Measurements from ENCODE around the gene HEMK1. TPM values are rescaled to one million over a fixed set of nuclear protein-coding genes. Genes with fewer than 3 reads are reported as not detected.
A peak's percentile ranks its signal among the peaks of the same experiment; 100 is the strongest.

Gene HEMK1
- total RNA-seq, 1 experiment from 2014 or later = 22.2 TPM

GRCh38 chr3:50625231-50626182 is 56.2 kb downstream of the HEMK1 start:
- H4K20me1 ChIP-seq (ENCODE audit: low read length) = no peaks in the 10 kb centered on the region
- no peaks in the 10 kb centered on the region for H3K9me2 ChIP-seq (replicated peaks; ENCODE audit: low read length)
- H3K27ac ChIP-seq (ENCODE audit: low read length) = peak overlapping the region; percentile 6; the same call in 1 of the 2 replicates
- no TSS peak for BruUV-seq (replicated peaks)
- H2AFZ ChIP-seq (ENCODE audit: low read length) = no peak overlapping the region
- peaks cover 92% of the 10 kb centered on the region for H3K4me1 ChIP-seq (ENCODE audit: insufficient read depth, low read length)
- no peaks in the 10 kb centered on the region for H3K9me3 ChIP-seq (ENCODE audit: low read length)
- TF ChIP-seq EZH2 (IDR thresholded peaks at IDR 0.05; ENCODE audit: low read length, unreplicated experiment) = no peak
- TF ChIP-seq EZH2phosphoT487 (IDR thresholded peaks at IDR 0.05; ENCODE audit: borderline replicate concordance, low read length) = no peak
- TF ChIP-seq CTCF (conservative IDR thresholded peaks at IDR 0.05; ENCODE audit: low read depth, low read length) = no peak
- CTCF ChIA-PET = interaction anchor here (0.5 to 0.7 kb wide), 2 partner anchors 27 to 475 kb away, joined by 3 read pairs; no protein-coding TSS in a partner anchor
- peaks cover 22% of the 10 kb centered on the region for H3K36me3 ChIP-seq (ENCODE audit: low read depth, low read length)
- POLR2A ChIA-PET (ENCODE audit: unreplicated experiment) = no interaction called here
- H3K4me3 ChIP-seq (ENCODE audit: low read length) = no peak overlapping the region
- intact Hi-C loops (cut with micrococcal nuclease) = no loop called here
- H3F3A ChIP-seq (ENCODE audit: low read length, unreplicated experiment) = no peaks in the 10 kb centered on the region
- peak overlapping the region; percentile 52 for H3K4me2 ChIP-seq (ENCODE audit: low read length)
- no peak for ATAC-seq
- no peak for DNase-seq
- peaks cover 95% of the 10 kb centered on the region for H3K79me2 ChIP-seq (ENCODE audit: low read length)
- H3K27me3 ChIP-seq (ENCODE audit: low read length) = no peaks in the 10 kb centered on the region
- H3K9ac ChIP-seq (ENCODE audit: low read length) = no peak overlapping the region

GRCh38 chr3:50626401-50626800 is 57.1 kb downstream of the HEMK1 start:
- Histone ChIP-seq H3K36me3 (ENCODE audit: low read depth, low read length) (peaks cover 22% of the 10 kb centered on the region), H3K4me3 (ENCODE audit: low read length) (no peak overlapping the region), H3F3A (ENCODE audit: low read length, unreplicated experiment) (no peaks in the 10 kb centered on the region), H2AFZ (ENCODE audit: low read length) (no peak overlapping the region), H3K9ac (ENCODE audit: low read length) (no peak overlapping the region; the same call in 1 of the 2 replicates), H3K79me2 (ENCODE audit: low read length) (peaks cover 95% of the 10 kb centered on the region), H3K9me3 (ENCODE audit: low read length) (no peaks in the 10 kb centered on the region), H4K20me1 (ENCODE audit: low read length) (no peaks in the 10 kb centered on the region), H3K27ac (ENCODE audit: low read length) (peak overlapping the region; percentile 83), H3K4me2 (ENCODE audit: low read length) (peak overlapping the region; percentile 58), H3K27me3 (ENCODE audit: low read length) (no peaks in the 10 kb centered on the region), H3K4me1 (ENCODE audit: insufficient read depth, low read length) (peaks cover 92% of the 10 kb centered on the region), H3K9me2 (replicated peaks; ENCODE audit: low read length) (no peaks in the 10 kb centered on the region)
- TF ChIP-seq EZH2 (IDR thresholded peaks at IDR 0.05; ENCODE audit: low read length, unreplicated experiment) (no peak), EZH2phosphoT487 (IDR thresholded peaks at IDR 0.05; ENCODE audit: borderline replicate concordance, low read length) (no peak), CTCF (conservative IDR thresholded peaks at IDR 0.05; ENCODE audit: low read depth, low read length) (no peak)
- intact Hi-C loops (cut with micrococcal nuclease) = no loop called here
- DNase-seq (no peak), ATAC-seq (no peak)
- BruUV-seq (replicated peaks) = no TSS peak
- ChIA-PET CTCF (no interaction called here), POLR2A (ENCODE audit: unreplicated experiment) (no interaction called here)
